MM.1S (cell line): ENCODE data around the gene MICAL2.

Source experiments
- DNase-seq: peaks from one replicate; pipeline ENCODE4 v3.0.0-alpha.2; 2015
- H2AFZ ChIP-seq: fragments of 300-600 bp; sonication (generic); 2 replicates; pipeline ENCODE4 v1.6.0; 2016; ENCODE audit warnings: antibody characterized with exemption, low read length
- H3F3A ChIP-seq: fragments of 300-600 bp; sonication (generic); 2 replicates; pipeline ENCODE4 v1.6.1; 2016; ENCODE audit warnings: mild to moderate bottlenecking, antibody characterized with exemption, low read length, moderate library complexity, mixed read lengths; ENCODE audit not compliant: insufficient read depth
- H3K27ac ChIP-seq: fragments of 300-600 bp; sonication (generic); 2 replicates; pipeline ENCODE4 v1.5.1; 2016; ENCODE audit warnings: mild to moderate bottlenecking, low read length
- H3K27me3 ChIP-seq: fragments of 300-600 bp; sonication (generic); replicated peaks from 2 replicates; pipeline ENCODE4 v1.6.0; 2016; ENCODE audit warnings: low read length; ENCODE audit not compliant: insufficient read depth
- H3K36me3 ChIP-seq: fragments of 300-600 bp; sonication (generic); replicated peaks from 2 replicates; pipeline ENCODE4 v1.6.1; 2016; ENCODE audit warnings: mild to moderate bottlenecking, low read length, mixed read lengths; ENCODE audit not compliant: insufficient read depth
- H3K4me1 ChIP-seq: fragments of 300-600 bp; sonication (generic); 2 replicates; pipeline ENCODE4 v1.6.1; 2016; ENCODE audit warnings: low read length, mixed read lengths
- H3K4me2 ChIP-seq: fragments of 300-600 bp; sonication (generic); 2 replicates; pipeline ENCODE4 v1.6.0; 2016; ENCODE audit warnings: low read depth, low read length
- H3K4me3 ChIP-seq: fragments of 300-600 bp; sonication (generic); 2 replicates; pipeline ENCODE4 v1.5.1; 2016; ENCODE audit warnings: low read length, mixed read lengths
- H3K79me2 ChIP-seq: fragments of 300-600 bp; sonication (generic); 2 replicates; pipeline ENCODE4 v1.6.1; 2016; ENCODE audit warnings: mixed run types, low read length, mixed read lengths
- H3K9ac ChIP-seq: fragments of 300-600 bp; sonication (generic); 2 replicates; pipeline ENCODE4 v1.6.1; 2016; ENCODE audit warnings: low read length, mixed read lengths
- H3K9me2 ChIP-seq: fragments of 300-600 bp; sonication (generic); replicated peaks from 2 replicates; pipeline ENCODE4 v1.6.1; 2016; ENCODE audit warnings: mild to moderate bottlenecking, low read length, mixed read lengths; ENCODE audit not compliant: insufficient read depth
- H3K9me3 ChIP-seq: fragments of 300-600 bp; sonication (generic); replicated peaks from 2 replicates; pipeline ENCODE4 v1.6.1; 2016; ENCODE audit warnings: mild to moderate bottlenecking, low read length, mixed read lengths; ENCODE audit not compliant: insufficient read depth
- H4K20me1 ChIP-seq: fragments of 300-600 bp; sonication (generic); 2 replicates; pipeline ENCODE4 v1.6.1; 2016; ENCODE audit warnings: mild to moderate bottlenecking, low read length, moderate library complexity, mixed read lengths; ENCODE audit not compliant: insufficient read depth
- EZH2 ChIP-seq: fragments of 300-600 bp; sonication (generic); optimal IDR thresholded peaks from 2 replicates; pipeline ENCODE3; 2017; ENCODE audit warnings: low read depth, mild to moderate bottlenecking, antibody characterized with exemption, low read length, mixed read lengths
- EZH2phosphoT487 ChIP-seq: fragments of 300-600 bp; sonication (generic); IDR thresholded peaks from 2 replicates; pipeline ENCODE4 v1.6.1; 2018; ENCODE audit warnings: antibody characterized with exemption, low read length
- TF ChIP-seq, protein P1 (sequence below): fragments of 300-600 bp; sonication (generic); IDR thresholded peaks from 2 replicates; pipeline ENCODE4 v1.5.1; 2016; ENCODE audit warnings: antibody characterized with exemption, low read length, mixed read lengths

The MICAL2 gene

DNA sequence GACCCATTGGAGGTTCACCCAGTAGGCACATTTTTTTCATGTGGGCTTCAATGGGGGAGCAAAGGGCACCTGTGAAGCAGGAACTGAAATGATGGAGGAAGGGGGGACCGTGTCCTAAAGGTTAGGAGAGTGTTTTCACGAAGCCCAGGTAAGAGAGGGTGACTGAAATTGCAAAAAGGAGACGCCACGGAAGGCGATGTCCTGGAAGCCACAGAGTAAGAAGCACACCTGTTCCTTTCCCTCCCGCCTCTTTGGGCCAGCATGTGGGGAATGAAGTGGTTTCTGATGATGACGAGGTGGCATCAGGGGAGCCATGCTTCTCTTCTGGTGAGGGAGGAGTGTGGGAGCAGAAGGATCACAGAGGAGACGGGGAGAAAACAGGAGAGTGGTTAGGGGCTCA, 37.0 kb upstream of the MICAL2 start:
- H3K36me3 ChIP-seq, result no peaks in the 10 kb centered on the region
- no peaks in the 10 kb centered on the region for H4K20me1 ChIP-seq
- no peak for DNase-seq
- H3K27me3 ChIP-seq, result no peaks in the 10 kb centered on the region
- no peak overlapping the region for H2AFZ ChIP-seq
- TF ChIP-seq, protein P1, sequence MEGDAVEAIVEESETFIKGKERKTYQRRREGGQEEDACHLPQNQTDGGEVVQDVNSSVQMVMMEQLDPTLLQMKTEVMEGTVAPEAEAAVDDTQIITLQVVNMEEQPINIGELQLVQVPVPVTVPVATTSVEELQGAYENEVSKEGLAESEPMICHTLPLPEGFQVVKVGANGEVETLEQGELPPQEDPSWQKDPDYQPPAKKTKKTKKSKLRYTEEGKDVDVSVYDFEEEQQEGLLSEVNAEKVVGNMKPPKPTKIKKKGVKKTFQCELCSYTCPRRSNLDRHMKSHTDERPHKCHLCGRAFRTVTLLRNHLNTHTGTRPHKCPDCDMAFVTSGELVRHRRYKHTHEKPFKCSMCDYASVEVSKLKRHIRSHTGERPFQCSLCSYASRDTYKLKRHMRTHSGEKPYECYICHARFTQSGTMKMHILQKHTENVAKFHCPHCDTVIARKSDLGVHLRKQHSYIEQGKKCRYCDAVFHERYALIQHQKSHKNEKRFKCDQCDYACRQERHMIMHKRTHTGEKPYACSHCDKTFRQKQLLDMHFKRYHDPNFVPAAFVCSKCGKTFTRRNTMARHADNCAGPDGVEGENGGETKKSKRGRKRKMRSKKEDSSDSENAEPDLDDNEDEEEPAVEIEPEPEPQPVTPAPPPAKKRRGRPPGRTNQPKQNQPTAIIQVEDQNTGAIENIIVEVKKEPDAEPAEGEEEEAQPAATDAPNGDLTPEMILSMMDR, result no peak
- TF ChIP-seq EZH2phosphoT487, result no peak
- no peak for TF ChIP-seq EZH2
- H3K4me2 ChIP-seq, result no peak overlapping the region
- H3K9me3 ChIP-seq, result no peaks in the 10 kb centered on the region
- H3K4me3 ChIP-seq, result no peak overlapping the region
- no peaks in the 10 kb centered on the region for H3K79me2 ChIP-seq
- H3K27ac ChIP-seq, result no peak overlapping the region
- no peaks in the 10 kb centered on the region for H3K4me1 ChIP-seq
- H3K9ac ChIP-seq, result no peak overlapping the region
- no peaks in the 10 kb centered on the region for H3F3A ChIP-seq
- H3K9me2 ChIP-seq, result no peaks in the 10 kb centered on the region

DNA sequence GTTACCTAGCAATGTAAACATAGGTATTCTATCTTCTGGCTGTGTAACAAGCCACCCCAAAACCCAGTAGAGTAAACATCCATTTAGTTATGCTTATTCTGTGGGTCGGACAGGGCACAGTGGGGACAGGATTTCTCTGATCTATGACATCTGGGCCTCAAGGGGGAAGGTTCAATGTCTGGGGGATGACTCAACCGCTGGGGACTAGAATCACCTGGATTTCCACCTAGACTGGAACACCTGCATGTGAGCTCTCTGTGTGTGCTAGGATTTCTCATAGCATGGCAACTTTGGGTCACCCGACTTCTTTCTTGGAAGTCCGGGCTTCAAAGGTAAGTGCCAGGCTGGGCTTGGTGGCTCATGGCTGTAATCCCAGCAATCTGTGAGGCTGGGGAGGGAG, 36.5 kb upstream of the MICAL2 start:
- no peak for TF ChIP-seq EZH2phosphoT487
- TF ChIP-seq EZH2, result no peak
- TF ChIP-seq, protein P1, result no peak
- no peak for DNase-seq

DNA sequence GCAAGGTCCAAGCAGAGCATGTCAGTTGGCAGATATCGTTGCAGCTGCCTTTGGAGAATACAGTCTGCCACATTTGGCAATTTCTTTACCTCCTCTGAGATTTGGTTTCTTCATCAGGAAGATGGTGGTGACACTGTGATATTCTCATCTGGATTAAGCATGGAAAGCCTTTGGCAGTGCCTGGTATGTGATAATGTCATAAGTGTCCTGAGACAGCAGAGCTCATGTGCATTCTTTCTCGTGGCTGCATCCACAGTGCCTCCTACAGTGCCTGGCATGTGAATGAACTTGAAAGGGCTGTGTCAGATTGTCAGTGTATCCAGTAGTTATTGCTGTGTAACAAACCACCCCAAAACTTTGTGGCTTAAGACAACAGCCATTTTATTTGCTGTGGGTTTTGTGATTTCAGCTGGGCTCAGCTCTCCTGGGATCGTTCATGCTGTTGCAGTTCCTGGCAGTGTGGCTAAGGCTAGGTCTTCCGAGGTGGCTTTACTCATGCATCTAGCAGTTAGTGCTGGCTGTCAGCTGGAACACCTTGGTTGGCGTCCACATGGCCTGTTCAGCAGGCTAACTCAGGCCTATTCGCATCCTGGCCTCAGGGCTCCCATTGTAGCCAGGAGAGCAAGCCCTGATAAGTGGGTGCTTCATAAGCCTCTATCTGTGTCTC, 35.7 kb upstream of the MICAL2 start:
- H4K20me1 ChIP-seq, result no peaks in the 10 kb centered on the region
- H3K27me3 ChIP-seq, result no peaks in the 10 kb centered on the region
- no peak overlapping the region for H3K4me2 ChIP-seq
- H3F3A ChIP-seq, result no peaks in the 10 kb centered on the region
- H3K4me3 ChIP-seq, result no peak overlapping the region
- H3K79me2 ChIP-seq, result no peaks in the 10 kb centered on the region
- H3K9ac ChIP-seq, result no peak overlapping the region
- DNase-seq, result no peak
- H3K27ac ChIP-seq, result no peak overlapping the region
- no peaks in the 10 kb centered on the region for H3K9me2 ChIP-seq
- H3K36me3 ChIP-seq, result no peaks in the 10 kb centered on the region
- no peak for TF ChIP-seq EZH2phosphoT487
- no peak for TF ChIP-seq EZH2
- TF ChIP-seq, protein P1, result no peak
- H3K4me1 ChIP-seq, result no peaks in the 10 kb centered on the region
- H2AFZ ChIP-seq, result no peak overlapping the region
- no peaks in the 10 kb centered on the region for H3K9me3 ChIP-seq

More for the DNA sequence above, 36.5 kb upstream of the MICAL2 start:
- Histone ChIP-seq H3K27me3 (no peaks in the 10 kb centered on the region), H3K9me2 (no peaks in the 10 kb centered on the region), H3K79me2 (no peaks in the 10 kb centered on the region), H3F3A (no peaks in the 10 kb centered on the region), H3K4me3 (no peak overlapping the region), H2AFZ (no peak overlapping the region), H3K9ac (no peak overlapping the region), H3K4me2 (no peak overlapping the region), H3K9me3 (no peaks in the 10 kb centered on the region), H3K36me3 (no peaks in the 10 kb centered on the region), H3K27ac (no peak overlapping the region), H4K20me1 (no peaks in the 10 kb centered on the region), H3K4me1 (no peaks in the 10 kb centered on the region)
